HG03457 (cell line): ENCODE results near the gene ERFL.

Experiments used
- ATAC-seq: cut with Tn5 transposase; IDR thresholded peaks from one replicate; pipeline ENCODE4 v1.9.1; 2021; ENCODE audit warnings: moderate number of reproducible peaks; ENCODE audit not compliant: unreplicated experiment

The ERFL gene

GRCh38 chr19:41927497-41928192 is 604 bp downstream of the ERFL start:
- ATAC-seq: no peak

DNA sequence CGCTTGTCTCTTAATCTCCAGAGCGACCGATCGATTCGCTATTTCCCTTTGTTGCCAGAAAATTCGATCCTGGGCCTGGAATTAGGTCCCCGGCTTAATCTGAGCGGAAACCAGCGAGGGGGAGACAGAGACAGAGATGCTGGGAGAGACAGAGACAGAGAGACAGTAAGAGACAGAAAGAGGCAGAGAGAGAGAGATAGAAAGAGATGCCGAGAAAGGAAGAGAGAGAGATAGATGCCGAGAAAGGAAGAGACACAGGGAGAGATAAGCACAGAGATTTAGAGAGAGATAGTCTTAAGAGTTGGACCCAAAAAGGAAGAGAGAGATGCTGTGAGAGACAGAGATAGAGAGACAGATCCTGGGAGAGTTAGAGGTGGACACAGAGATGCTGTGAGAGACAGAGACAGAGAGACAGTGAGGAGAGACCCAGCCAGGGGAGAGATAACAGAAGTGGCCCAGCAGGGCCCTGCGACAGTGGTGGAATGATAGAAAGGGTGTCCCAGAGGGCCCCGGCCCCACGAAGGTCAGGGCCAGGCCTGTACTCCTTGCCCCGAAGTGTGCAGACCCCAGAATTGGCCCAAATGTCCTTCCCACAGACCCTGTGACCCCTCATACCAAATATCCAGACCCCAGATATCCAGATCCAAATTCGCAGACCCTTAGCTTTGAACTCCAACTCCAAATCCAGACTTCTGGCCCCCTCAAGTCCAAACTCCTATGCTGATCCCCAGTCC is 1.3 kb downstream of the ERFL start:
- ATAC-seq: no peak

- ATAC-seq: no peak
Observed at GRCh38 chr19:41926028-41926762, 2.1 kb downstream of the ERFL start.

GRCh38 chr19:41925208-41926003 is 2.8 kb downstream of the ERFL start:
- no peak for ATAC-seq

DNA sequence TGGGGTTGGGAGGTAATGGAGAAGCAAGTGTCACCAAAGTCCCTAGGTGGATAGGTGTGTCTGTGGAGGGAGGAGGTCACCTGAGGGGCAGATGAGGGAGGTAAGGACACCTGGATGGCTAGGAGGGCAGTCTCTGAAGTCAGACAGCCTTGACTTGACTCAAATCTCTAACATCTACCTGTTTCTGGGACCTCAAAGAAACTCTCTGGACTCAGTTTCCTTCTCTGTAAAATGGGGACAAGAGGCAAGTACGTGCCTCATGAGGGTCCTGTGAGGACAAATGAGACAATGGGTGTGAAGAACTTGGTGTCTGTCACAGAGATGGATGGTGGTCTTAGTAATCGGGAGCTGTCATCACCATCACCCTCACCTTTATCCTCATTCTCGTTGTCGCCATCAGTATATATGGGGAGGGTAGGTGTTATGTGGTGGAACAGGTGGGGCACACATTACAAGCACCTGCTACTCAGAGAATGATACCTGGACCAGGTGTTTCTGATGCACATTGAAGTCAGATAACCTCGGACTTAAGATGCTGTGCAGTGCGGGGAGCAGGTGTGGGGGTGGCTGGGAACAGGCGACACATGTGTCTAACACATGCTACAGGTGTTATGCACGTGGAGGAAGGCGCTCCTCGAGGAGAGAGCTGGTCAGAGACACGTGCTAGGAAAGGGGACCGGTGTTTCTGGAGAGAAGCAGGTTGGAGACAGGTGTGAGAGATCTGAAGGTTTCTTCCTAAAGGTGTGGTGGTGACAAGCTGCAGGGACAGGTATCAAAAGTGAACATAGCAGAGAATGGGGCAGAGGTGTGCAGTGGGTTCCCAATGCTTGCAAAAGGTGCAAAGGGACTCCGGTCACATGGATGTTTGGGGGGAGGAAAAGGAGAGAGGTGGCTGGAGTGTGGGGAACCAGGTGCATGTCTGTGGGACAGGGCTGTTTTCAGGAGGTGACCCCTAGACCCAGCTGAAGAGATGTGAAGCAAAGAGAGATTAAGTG is 3.8 kb downstream of the ERFL start:
- ATAC-seq: no peak

DNA sequence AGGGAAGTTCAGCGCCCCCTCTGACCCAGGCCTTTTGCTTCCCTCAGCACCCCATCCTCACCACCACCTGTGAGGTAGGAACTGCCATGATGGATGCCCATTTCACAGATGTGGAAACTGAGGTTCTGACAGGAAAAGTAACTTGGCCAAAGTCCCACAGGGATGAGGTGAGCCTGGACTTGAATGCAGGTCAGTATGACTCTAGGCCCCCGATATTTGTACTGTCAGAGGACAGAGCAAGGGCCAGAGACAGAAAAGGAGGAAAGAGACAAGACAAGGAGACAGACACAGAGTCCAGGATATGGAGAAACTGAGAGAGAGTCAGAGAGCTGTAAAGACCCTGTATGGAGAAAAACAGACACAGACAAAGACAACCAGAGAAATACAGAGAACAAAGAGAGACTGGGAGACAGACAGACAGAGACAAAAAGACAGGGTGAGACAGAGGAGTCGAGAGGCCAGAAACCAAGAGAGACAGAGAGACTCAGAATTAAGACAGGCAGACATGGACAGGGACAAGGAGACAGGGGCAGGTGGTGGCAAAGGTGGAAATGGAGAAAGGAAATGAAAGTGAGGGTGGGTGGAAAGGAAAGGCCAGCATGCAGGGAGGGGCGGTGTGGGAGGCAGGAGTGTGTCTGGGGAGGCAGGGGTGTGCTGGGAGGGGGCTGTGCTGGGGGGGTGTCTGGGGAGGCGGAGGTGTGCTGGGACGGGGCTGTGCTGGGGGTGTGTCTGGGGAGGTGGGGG is 5.0 kb downstream of the ERFL start:
- no peak for ATAC-seq

DNA sequence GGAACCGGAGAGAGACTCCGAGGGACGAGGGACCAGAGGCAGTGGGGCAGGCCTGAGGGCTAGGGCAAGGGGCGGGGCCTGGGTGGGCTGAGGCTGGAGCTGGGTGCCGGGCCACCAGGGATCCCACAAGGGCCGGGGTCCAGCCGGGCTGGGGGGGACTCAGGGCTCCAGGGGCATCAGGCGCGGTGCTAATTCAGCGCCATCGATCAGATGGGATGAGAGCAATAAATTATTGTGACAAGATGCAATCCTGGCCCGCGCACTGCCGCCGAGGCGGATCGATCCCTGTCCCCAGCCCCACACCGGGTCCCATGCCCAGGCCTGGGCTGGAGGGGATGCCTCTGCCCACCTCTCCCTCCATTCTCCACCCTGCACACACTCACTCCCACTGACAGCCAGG is 5.7 kb downstream of the ERFL start:
- no peak for ATAC-seq

GRCh38 chr19:41921577-41922576 is 6.4 kb downstream of the ERFL start:
- no peak for ATAC-seq

DNA sequence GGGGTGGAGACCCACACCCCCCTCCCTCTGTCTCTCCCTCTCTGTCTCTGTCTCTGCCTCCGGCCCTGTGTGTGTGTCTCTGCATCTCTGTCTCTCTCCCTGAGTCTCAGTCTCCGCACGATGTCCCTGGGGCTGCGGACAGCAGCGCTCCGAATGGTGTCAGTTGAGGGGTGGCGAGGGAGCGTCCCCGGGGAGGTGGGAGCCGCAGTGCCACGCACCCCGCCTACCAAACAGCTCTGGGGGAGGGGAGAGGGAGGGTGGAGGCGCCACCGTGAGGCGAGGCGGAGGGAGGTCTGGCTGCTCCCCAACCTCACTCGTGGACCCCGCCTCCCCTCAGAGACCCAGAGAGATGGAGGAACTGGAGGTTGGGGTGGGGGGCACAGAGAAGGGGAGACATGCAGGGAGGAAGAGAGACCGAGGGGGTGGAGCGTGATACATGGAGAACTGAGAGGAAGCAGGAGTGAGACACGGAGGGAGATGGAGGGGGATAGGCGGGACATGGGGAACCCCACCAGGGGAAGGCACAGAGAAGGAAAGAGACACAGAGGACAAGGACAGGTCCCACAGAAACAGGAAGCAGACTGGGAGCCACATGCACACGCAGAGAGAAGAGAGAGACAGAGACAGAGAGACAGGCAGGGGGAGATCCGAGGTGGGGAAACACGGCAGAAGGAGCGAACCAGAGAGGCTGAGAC is 7.2 kb downstream of the ERFL start:
- no peak for ATAC-seq

DNA sequence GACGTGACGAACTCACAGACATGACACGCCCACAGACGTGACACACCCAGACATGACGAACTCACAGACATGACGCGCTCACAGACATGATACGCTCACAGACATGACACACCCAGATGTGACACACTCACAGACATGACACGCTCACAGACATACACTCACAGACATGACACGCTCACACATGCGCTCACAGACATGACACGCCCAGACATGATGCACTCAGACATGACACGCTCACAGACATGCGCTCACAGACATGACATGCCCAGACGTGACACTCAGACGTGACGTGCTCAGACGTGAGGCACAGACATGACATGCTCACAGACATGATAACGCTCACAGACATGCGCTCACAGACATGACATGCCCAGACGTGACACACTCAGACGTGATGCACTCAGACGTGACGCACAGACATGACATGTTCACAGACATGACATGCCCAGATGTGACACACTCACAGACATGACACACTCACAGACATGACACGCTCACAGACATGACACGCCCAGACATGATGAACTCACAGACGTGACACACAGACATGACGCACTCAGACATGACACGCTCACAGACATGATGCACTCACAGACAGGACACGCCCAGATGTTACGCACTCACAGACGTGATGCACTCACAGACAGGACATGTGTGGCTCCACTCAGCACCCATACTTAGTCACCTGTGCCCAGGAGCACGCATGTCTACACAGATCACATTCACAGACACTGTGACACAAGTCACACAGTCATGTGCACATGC is 8.1 kb downstream of the ERFL start:
- no peak for ATAC-seq

DNA sequence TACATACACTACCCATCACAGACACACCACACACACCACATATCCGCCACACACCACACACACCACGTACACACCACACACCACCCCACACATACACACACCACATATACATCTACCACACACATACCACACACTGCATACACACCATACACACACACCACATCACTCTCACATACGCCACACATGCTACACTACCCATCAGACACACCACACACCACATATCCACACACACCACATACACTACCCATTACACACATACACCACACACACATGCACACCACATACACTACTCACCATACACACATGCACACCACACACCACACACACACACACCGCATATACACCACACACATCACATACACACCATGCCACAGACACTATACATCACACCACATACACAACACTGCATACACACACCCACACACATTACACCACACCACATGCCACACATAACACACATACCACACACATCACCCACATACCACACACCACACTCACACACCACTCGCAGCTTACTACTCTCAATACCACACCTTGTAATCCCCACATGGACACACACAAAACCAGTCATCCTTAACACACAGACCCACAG is 9.5 kb downstream of the ERFL start:
- no peak for ATAC-seq

GRCh38 chr19:41918095-41918494 is 10.2 kb downstream of the ERFL start:
- no peak for ATAC-seq

DNA sequence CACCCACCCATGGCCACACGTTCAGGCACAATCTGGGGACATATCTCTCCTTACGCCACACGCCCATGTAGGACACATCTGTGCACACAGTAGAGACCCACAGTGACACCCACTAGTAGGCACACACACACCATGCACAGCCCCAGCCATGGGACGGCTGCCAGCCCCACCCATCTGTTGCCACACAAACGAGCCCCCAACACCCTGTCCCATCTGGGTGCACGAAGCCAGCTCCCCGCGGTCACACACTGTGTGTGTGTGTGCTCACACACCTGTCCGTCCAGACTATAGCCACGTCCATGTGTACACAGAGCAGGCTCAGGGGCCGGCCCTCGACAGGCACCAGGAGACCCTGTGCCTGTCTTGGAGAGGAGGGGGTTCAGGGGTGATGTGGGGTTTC is 10.6 kb downstream of the ERFL start:
- ATAC-seq: no peak

DNA sequence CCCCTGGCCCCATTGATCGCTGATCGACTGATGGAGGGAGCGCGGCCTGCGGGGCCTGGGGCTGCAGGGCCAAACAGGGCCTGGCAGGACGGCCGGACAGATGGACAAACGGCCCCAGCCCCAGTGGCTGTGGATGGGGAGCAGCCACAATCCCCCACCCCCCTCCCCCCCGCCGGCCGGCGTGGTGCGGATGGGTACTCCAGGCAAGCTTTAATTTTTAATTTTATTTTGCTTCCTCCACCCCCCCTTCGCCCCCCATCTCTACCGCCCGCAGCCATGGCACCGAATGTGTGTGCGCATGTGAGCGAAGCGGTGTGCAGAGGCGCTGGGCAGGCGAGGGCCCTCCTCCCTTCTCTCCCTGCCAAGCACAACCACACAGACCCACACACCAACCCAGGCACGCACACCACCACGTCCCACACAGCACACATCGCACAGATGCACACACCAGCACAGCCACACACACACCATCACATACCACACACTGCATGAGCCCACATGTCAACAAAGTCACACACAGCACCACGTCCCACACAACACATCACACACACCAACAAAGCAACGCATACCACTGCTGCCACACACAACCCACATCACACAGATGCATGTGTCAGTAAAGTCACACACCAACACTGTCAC is 12.4 kb downstream of the ERFL start:
- no peak for ATAC-seq

- no peak for ATAC-seq
Observed at GRCh38 chr19:41915021-41915775, 13.1 kb downstream of the ERFL start.
